SK-N-MC (cell line): ENCODE results near the gene CTBP1.

Source experiments
- EZH2 ChIP-seq: fragments of 200-600 bp; sonication (generic); IDR thresholded peaks from one replicate; pipeline ENCODE4 v1.6.1; 2017; ENCODE audit warnings: antibody characterized with exemption
- FOXP2 ChIP-seq: optimal IDR thresholded peaks from 2 replicates; pipeline ENCODE3; 2011; ENCODE audit warnings: mild to moderate bottlenecking, moderate library complexity; ENCODE audit not compliant: insufficient read depth; ENCODE audit errors: extremely low read length, control extremely low read depth
- POLR2AphosphoS5 ChIP-seq: IDR thresholded peaks from 2 replicates; pipeline ENCODE4 v1.6.1; 2012; ENCODE audit warnings: mild to moderate bottlenecking, low read depth, low read length, borderline replicate concordance

GRCh38 chr4:1264942-1265341 lies 16.0 kb upstream of the CTBP1 start:
- TF ChIP-seq POLR2AphosphoS5 (no peak), EZH2 (no peak), FOXP2 (no peak)
